ENCODE results near the gene CHIC2. TPM values are rescaled to one million over a fixed set of nuclear protein-coding genes. Genes with fewer than 3 reads are reported as not detected.
A peak's percentile ranks its signal among the peaks of the same experiment; 100 is the strongest.

The CHIC2 gene
- total and polyA plus RNA-seq, 2 of the 8 experiments (the other 6 are each of a cell fraction or from before 2014, with no cell fraction given), result 4.5 to 10.9 TPM

- no peak overlapping the region for H3K9ac ChIP-seq (replicated peaks in 1 of 4; ENCODE audit: extremely low read depth in 1 of 4, low read depth in 3 of 4, low read length in 3 of 4)
- no peak overlapping the region for H4K8ac ChIP-seq (ENCODE audit: extremely low read depth, insufficient read depth, low read length)
- ChIA-PET CTCF (ENCODE audit: partially characterized antibody) (interaction anchor here (1.0 to 3.0 kb wide), 3 partner anchors 35 to 131 kb away, joined by 4 to 17 read pairs (median 5); no protein-coding TSS in a partner anchor), POLR2A (ENCODE audit: partially characterized antibody) (no interaction called here)
- peak overlapping the region in 1 of 4 experiments; percentile 30; a peak in 1 of 8 replicates for H3K4me3 ChIP-seq (ENCODE audit: extremely low read depth in 1 of 4, insufficient read depth in 2 of 4, low read depth in 3 of 4, low read length in 4 of 4)
- H3K79me2 ChIP-seq (ENCODE audit: control insufficient read depth in 1 of 2, insufficient read depth in 2 of 2, low read length in 2 of 2), result peaks cover 0 to 64% of the 10 kb centered on the region in 2 experiments; a peak in 3 of 4 replicates
- H3K56ac ChIP-seq (replicated peaks; ENCODE audit: insufficient read length, low read depth, low read length), result no peak overlapping the region
- H2BK20ac ChIP-seq (ENCODE audit: low read length), result no peak overlapping the region
- no peak overlapping the region for H3K18ac ChIP-seq (ENCODE audit: extremely low read depth, low read length)
- peak overlapping the region; percentile 34 to 85; a peak in 2 of 4 replicates for H3K4me2 ChIP-seq (ENCODE audit: insufficient read depth in 1 of 2, low read depth in 2 of 2, low read length in 2 of 2)
- no peak overlapping the region for H2BK5ac ChIP-seq (ENCODE audit: low read depth, low read length)
- H3K4me1 ChIP-seq (replicated peaks in 1 of 4; ENCODE audit: control insufficient read depth in 3 of 4, insufficient read depth in 4 of 4, low read length in 3 of 4), result peaks cover 0 to 12% (median 3%) of the 10 kb centered on the region in 4 experiments; a peak in 2 of 7 replicates
- no peak overlapping the region for H2AFZ ChIP-seq (ENCODE audit: low read length)
- peaks cover 3% of the 10 kb centered on the region for H3K23me2 ChIP-seq (ENCODE audit: low read depth, low read length)
- H3K4ac ChIP-seq (replicated peaks; ENCODE audit: insufficient read length, low read depth, low read length), result no peak overlapping the region
- H3K79me1 ChIP-seq (ENCODE audit: low read depth, low read length), result no peaks in the 10 kb centered on the region; the same call in 1 of the 2 replicates
- DNase-seq (ENCODE audit: low read depth in 1 of 2, low spot score in 2 of 2) (no peak), FAIRE-seq (no peak)
- no peak overlapping the region for H3K14ac ChIP-seq (ENCODE audit: insufficient read length)
- no peaks in the 10 kb centered on the region for H4K20me1 ChIP-seq (replicated peaks in 1 of 2; ENCODE audit: control insufficient read depth in 1 of 2, insufficient read depth in 2 of 2, low read length in 2 of 2)
- WGBS, 2 experiments (ENCODE audit: extremely low coverage in 1 of 2, insufficient coverage in 1 of 2, insufficient read length in 1 of 2, insufficient replicate concordance in 2 of 2, low coverage in 1 of 2, low lambda C conversion rate in 2 of 2, missing lambda C conversion rate in 1 of 2), result 86% methylated on average over 1 of the region's 1 CpG; no CpG with 5 or more reads in 1 of the 2 experiments
- H2AK5ac ChIP-seq (ENCODE audit: low read depth, low read length), result no peak overlapping the region
- no peak overlapping the region for H4K91ac ChIP-seq (replicated peaks; ENCODE audit: insufficient read length, low read length)
- H3K27ac ChIP-seq (ENCODE audit: low read depth, low read length), result no peak overlapping the region
- H3K9me3 ChIP-seq (ENCODE audit: insufficient read depth in 2 of 2, low read depth in 1 of 2, low read length in 1 of 2), result no peaks in the 10 kb centered on the region
- H3K23ac ChIP-seq (ENCODE audit: insufficient read length), result no peak overlapping the region
- H4K5ac ChIP-seq (ENCODE audit: insufficient read length, low read depth, low read length), result no peak overlapping the region
- H3K27me3 ChIP-seq (replicated peaks in 1 of 4; ENCODE audit: control insufficient read depth in 3 of 4, extremely low read depth in 1 of 4, insufficient read depth in 3 of 4, low read length in 3 of 4), result no peaks in the 10 kb centered on the region; a peak in 1 of 7 replicates
- no peak overlapping the region for H2BK12ac ChIP-seq (ENCODE audit: low read depth, low read length)
- TF ChIP-seq KDM5A (IDR thresholded peaks at IDR 0.05; ENCODE audit: low read length), result no peak
- no peak for TF ChIP-seq GTF2F1 (IDR thresholded peaks at IDR 0.05; ENCODE audit: borderline replicate concordance, low read depth, low read length)
- TF ChIP-seq SP4 (IDR thresholded peaks at IDR 0.05; ENCODE audit: low read length), result no peak
- no peak for TF ChIP-seq TBP (IDR thresholded peaks at IDR 0.05; ENCODE audit: low read depth, low read length)
- TF ChIP-seq CTBP2 (IDR thresholded peaks at IDR 0.05; ENCODE audit: borderline replicate concordance, insufficient read depth, insufficient read length, low read length), result no peak
- no peak for TF ChIP-seq BRCA1 (IDR thresholded peaks at IDR 0.05; ENCODE audit: low read depth, low read length)
- TF ChIP-seq CREB1 (IDR thresholded peaks at IDR 0.05), result no peak
- H3K36me3 ChIP-seq (ENCODE audit: control insufficient read depth in 2 of 4, insufficient read depth in 4 of 4, low read length in 3 of 4), result no peaks in the 10 kb centered on the region
- H2BK15ac ChIP-seq (ENCODE audit: low read length), result no peak overlapping the region
- no peak overlapping the region for H2BK120ac ChIP-seq (replicated peaks; ENCODE audit: low read depth, low read length)
Observed at GRCh38 chr4:54061873-54062272, 2.5 kb downstream of the CHIC2 start.

Measured in H1 (cell line).